HepG2 (cell line): ENCODE results near the gene AMIGO1. TPM values are rescaled to one million over a fixed set of nuclear protein-coding genes. Genes with fewer than 3 reads are reported as not detected.
A peak's percentile ranks its signal among the peaks of the same experiment; 100 is the strongest.

ENCODE experiments used
- FOXK2 ChIP-seq: fragments of 450-650 bp; IDR thresholded peaks from 2 replicates; pipeline ENCODE4 v1.6.1; 2016
- HHEX ChIP-seq: IDR thresholded peaks from 2 replicates; pipeline ENCODE4 v1.6.1; 2016; ENCODE audit warnings: control low read depth
- ISL2 ChIP-seq: sonication (generic); formaldehyde crosslinking; IDR thresholded peaks from 2 replicates; pipeline ENCODE4 v1.5.0; 2020; ENCODE audit warnings: missing genetic modification reagents
- KLF6 ChIP-seq: IDR thresholded peaks from 2 replicates; pipeline ENCODE4 v1.8.0; 2016; ENCODE audit warnings: missing biosample characterization, missing genetic modification reagents
- PHF21A ChIP-seq: sonication (generic); formaldehyde crosslinking; IDR thresholded peaks from 2 replicates; pipeline ENCODE4 v1.5.0; 2020; ENCODE audit warnings: mild to moderate bottlenecking, missing genetic modification reagents
- PLRG1 ChIP-seq: fragments of 450-650 bp; conservative IDR thresholded peaks from 2 replicates; pipeline ENCODE4 v1.6.1; 2016
- PPARG ChIP-seq: conservative IDR thresholded peaks from 2 replicates; pipeline ENCODE4 v1.6.1; 2016; ENCODE audit warnings: missing biosample characterization, missing genetic modification reagents
- TCF7 ChIP-seq: sonication (generic); IDR thresholded peaks from 2 replicates; pipeline ENCODE4 v1.6.1; 2016; ENCODE audit warnings: antibody characterized with exemption, low read depth
- TRIM24 ChIP-seq: sonication (generic); formaldehyde crosslinking; IDR thresholded peaks from 2 replicates; pipeline ENCODE4 v1.8.0; 2022; ENCODE audit warnings: mild to moderate bottlenecking, missing genetic modification reagents
- ZKSCAN5 ChIP-seq: sonication (generic); formaldehyde crosslinking; IDR thresholded peaks from 2 replicates; pipeline ENCODE4 v1.5.1; 2020; ENCODE audit warnings: mild to moderate bottlenecking, missing genetic modification reagents
- ZNF614 ChIP-seq: IDR thresholded peaks from 2 replicates; pipeline ENCODE4 v1.6.1; 2018; ENCODE audit warnings: missing biosample characterization, missing genetic modification reagents, inconsistent platforms, borderline replicate concordance
- polyA plus RNA-seq, 8 experiments: library from polyadenylated mRNA; depleted of rRNA in 3 of 8; stranded (reverse) in 7 of 8; unstranded in 1 of 8; fragments of >200 nt; fragmentation: Illumina TruSeq in 4 of 8; extraction: Trizol in 4 of 8; gene quantifications; 2 replicates each; pipeline versions ENCODE4 v1.2.1 to v1.2.3, GENCODE V29; 2011 to 2016; ENCODE audit warnings: low read depth in 4 of 8, missing spikeins in 1 of 8, mixed read lengths in 1 of 8; ENCODE audit not compliant: insufficient read depth in 1 of 8
- total RNA-seq, 5 experiments: library from RNA; depleted of rRNA; stranded (reverse); fragments of >200 nt; fragmentation: Illumina TruSeq; extraction: Trizol; gene quantifications; 2 replicates each; pipeline ENCODE4 v1.2.3, GENCODE V29; 2016; ENCODE audit warnings: low read depth in 1 of 5
- TF ChIP-seq, protein P1 (sequence below): sonication (generic); formaldehyde crosslinking; IDR thresholded peaks from 2 replicates; pipeline ENCODE4 v1.4.0; 2020; ENCODE audit warnings: missing genetic modification reagents, borderline replicate concordance
- TF ChIP-seq, protein P2 (sequence below): sonication (generic); formaldehyde crosslinking; IDR thresholded peaks from 2 replicates; pipeline ENCODE4; 2020; ENCODE audit warnings: missing genetic modification reagents, mild to moderate bottlenecking, borderline replicate concordance
- TF ChIP-seq, protein P3 (sequence below): sonication (generic); formaldehyde crosslinking; conservative IDR thresholded peaks from 2 replicates; pipeline ENCODE4 v1.8.0; 2022; ENCODE audit warnings: mild to moderate bottlenecking, moderate library complexity, missing genetic modification reagents
- TF ChIP-seq, protein P4 (sequence below): sonication (generic); formaldehyde crosslinking; IDR thresholded peaks from 2 replicates; pipeline ENCODE4 v1.5.0; 2020; ENCODE audit warnings: mild to moderate bottlenecking, missing genetic modification reagents
- TF ChIP-seq, protein P5 (sequence below): sonication (generic); formaldehyde crosslinking; IDR thresholded peaks from 2 replicates; pipeline ENCODE4 v1.8.0; 2022; ENCODE audit warnings: mild to moderate bottlenecking, missing genetic modification reagents; ENCODE audit not compliant: insufficient replicate concordance

AMIGO1 gene
- total and polyA plus RNA-seq, 2 of the 13 experiments (the other 11 are each of a cell fraction or from before 2014, with no cell fraction given) = 0.40 to 1.3 TPM

DNA sequence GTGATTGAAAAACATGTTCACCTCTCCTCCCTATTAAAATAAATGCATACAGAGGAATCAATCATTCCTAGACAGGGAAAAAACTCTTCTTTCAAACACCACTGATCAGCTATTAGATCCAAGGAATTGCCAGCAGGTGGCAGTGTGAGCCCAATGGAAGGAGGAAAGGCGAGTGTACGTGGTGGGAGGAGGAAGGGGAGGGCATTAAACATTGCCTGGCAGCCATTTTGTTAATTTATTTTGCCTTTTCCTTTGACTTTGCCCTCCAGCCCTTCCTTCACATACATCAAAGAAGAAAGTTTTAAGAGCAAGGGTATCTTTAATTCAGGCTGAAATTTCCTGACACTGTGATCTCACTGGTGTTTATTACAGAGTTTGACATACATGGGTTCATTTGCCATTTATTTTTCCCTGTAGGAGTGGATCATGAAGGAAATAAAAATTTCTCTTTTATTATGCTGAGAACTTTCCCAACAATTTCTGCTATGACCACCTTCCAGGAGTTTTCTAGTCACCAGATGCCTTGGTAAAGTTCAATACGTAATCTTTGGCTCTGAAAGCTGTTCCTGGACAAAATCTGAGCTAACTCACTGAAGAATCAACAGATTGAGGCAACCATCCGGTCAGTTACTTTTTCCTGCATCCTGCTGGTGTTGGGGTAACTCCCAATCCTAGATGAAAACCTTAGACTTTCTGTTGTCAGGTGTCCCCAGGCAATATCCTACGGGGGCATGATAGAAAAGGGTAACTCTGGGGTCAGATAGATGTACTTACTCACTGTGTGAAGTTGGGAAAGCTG lies 37.0 kb upstream of the AMIGO1 start (continued):
- TF ChIP-seq, protein P1, sequence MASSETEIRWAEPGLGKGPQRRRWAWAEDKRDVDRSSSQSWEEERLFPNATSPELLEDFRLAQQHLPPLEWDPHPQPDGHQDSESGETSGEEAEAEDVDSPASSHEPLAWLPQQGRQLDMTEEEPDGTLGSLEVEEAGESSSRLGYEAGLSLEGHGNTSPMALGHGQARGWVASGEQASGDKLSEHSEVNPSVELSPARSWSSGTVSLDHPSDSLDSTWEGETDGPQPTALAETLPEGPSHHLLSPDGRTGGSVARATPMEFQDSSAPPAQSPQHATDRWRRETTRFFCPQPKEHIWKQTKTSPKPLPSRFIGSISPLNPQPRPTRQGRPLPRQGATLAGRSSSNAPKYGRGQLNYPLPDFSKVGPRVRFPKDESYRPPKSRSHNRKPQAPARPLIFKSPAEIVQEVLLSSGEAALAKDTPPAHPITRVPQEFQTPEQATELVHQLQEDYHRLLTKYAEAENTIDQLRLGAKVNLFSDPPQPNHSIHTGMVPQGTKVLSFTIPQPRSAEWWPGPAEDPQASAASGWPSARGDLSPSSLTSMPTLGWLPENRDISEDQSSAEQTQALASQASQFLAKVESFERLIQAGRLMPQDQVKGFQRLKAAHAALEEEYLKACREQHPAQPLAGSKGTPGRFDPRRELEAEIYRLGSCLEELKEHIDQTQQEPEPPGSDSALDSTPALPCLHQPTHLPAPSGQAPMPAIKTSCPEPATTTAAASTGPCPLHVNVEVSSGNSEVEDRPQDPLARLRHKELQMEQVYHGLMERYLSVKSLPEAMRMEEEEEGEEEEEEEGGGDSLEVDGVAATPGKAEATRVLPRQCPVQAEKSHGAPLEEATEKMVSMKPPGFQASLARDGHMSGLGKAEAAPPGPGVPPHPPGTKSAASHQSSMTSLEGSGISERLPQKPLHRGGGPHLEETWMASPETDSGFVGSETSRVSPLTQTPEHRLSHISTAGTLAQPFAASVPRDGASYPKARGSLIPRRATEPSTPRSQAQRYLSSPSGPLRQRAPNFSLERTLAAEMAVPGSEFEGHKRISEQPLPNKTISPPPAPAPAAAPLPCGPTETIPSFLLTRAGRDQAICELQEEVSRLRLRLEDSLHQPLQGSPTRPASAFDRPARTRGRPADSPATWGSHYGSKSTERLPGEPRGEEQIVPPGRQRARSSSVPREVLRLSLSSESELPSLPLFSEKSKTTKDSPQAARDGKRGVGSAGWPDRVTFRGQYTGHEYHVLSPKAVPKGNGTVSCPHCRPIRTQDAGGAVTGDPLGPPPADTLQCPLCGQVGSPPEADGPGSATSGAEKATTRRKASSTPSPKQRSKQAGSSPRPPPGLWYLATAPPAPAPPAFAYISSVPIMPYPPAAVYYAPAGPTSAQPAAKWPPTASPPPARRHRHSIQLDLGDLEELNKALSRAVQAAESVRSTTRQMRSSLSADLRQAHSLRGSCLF (CRISPR knock-in tag) = no peak
- TF ChIP-seq, protein P2, sequence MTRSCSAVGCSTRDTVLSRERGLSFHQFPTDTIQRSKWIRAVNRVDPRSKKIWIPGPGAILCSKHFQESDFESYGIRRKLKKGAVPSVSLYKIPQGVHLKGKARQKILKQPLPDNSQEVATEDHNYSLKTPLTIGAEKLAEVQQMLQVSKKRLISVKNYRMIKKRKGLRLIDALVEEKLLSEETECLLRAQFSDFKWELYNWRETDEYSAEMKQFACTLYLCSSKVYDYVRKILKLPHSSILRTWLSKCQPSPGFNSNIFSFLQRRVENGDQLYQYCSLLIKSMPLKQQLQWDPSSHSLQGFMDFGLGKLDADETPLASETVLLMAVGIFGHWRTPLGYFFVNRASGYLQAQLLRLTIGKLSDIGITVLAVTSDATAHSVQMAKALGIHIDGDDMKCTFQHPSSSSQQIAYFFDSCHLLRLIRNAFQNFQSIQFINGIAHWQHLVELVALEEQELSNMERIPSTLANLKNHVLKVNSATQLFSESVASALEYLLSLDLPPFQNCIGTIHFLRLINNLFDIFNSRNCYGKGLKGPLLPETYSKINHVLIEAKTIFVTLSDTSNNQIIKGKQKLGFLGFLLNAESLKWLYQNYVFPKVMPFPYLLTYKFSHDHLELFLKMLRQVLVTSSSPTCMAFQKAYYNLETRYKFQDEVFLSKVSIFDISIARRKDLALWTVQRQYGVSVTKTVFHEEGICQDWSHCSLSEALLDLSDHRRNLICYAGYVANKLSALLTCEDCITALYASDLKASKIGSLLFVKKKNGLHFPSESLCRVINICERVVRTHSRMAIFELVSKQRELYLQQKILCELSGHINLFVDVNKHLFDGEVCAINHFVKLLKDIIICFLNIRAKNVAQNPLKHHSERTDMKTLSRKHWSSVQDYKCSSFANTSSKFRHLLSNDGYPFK (CRISPR knock-in tag) = no peak
- TF ChIP-seq HHEX (CRISPR knock-in tag) (no peak), ZKSCAN5 (CRISPR knock-in tag) (no peak), TCF7 (no peak), FOXK2 (no peak), ISL2 (no peak), PHF21A (CRISPR knock-in tag) (no peak), PPARG (CRISPR knock-in tag) (peak; percentile 36; the same call in 1 of the 2 replicates), ZNF614 (0 out of 2 replicates have a peak, but pooled peaks have one; percentile 44), TRIM24 (CRISPR knock-in tag) (no peak), KLF6 (CRISPR knock-in tag) (no peak), PLRG1 (no peak)
- TF ChIP-seq, protein P3, sequence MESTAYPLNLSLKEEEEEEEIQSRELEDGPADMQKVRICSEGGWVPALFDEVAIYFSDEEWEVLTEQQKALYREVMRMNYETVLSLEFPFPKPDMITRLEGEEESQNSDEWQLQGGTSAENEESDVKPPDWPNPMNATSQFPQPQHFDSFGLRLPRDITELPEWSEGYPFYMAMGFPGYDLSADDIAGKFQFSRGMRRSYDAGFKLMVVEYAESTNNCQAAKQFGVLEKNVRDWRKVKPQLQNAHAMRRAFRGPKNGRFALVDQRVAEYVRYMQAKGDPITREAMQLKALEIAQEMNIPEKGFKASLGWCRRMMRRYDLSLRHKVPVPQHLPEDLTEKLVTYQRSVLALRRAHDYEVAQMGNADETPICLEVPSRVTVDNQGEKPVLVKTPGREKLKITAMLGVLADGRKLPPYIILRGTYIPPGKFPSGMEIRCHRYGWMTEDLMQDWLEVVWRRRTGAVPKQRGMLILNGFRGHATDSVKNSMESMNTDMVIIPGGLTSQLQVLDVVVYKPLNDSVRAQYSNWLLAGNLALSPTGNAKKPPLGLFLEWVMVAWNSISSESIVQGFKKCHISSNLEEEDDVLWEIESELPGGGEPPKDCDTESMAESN (CRISPR knock-in tag) = no peak
- TF ChIP-seq, protein P4, sequence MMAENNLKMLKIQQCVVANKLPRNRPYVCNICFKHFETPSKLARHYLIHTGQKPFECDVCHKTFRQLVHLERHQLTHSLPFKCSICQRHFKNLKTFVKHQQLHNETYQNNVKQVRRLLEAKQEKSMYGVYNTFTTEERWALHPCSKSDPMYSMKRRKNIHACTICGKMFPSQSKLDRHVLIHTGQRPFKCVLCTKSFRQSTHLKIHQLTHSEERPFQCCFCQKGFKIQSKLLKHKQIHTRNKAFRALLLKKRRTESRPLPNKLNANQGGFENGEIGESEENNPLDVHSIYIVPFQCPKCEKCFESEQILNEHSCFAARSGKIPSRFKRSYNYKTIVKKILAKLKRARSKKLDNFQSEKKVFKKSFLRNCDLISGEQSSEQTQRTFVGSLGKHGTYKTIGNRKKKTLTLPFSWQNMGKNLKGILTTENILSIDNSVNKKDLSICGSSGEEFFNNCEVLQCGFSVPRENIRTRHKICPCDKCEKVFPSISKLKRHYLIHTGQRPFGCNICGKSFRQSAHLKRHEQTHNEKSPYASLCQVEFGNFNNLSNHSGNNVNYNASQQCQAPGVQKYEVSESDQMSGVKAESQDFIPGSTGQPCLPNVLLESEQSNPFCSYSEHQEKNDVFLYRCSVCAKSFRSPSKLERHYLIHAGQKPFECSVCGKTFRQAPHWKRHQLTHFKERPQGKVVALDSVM (CRISPR knock-in tag) = no peak
- TF ChIP-seq, protein P5, sequence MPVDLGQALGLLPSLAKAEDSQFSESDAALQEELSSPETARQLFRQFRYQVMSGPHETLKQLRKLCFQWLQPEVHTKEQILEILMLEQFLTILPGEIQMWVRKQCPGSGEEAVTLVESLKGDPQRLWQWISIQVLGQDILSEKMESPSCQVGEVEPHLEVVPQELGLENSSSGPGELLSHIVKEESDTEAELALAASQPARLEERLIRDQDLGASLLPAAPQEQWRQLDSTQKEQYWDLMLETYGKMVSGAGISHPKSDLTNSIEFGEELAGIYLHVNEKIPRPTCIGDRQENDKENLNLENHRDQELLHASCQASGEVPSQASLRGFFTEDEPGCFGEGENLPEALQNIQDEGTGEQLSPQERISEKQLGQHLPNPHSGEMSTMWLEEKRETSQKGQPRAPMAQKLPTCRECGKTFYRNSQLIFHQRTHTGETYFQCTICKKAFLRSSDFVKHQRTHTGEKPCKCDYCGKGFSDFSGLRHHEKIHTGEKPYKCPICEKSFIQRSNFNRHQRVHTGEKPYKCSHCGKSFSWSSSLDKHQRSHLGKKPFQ (CRISPR knock-in tag) = no peak
